GM12878 (cell line): Measurements from ENCODE around the gene POFUT1. TPM values are rescaled to one million over a fixed set of nuclear protein-coding genes. Genes with fewer than 3 reads are reported as not detected.
A peak's percentile ranks its signal among the peaks of the same experiment; 100 is the strongest.

Experiments used
- ATAC-seq: fragments of 200-7000 bp; cut with Tn5 transposase; 3 replicates; pipeline ENCODE4 v1.9.1; 2020; ENCODE audit warnings: mild to moderate bottlenecking, moderate library complexity
- BruUV-seq: library from RNA; stranded (reverse); fragments of 400-500 nt; replicated peaks from 2 replicates; lab custom pipeline; 2021; lab: Mats Ljungman, UMichigan
- CTCF ChIA-PET: fragments of 300-600 bp; sonication (Branson Sonifier 250); formaldehyde crosslinking; extraction: SDS; loops from one replicate; lab custom pipeline; 2021; ENCODE audit warnings: inconsistent platforms; lab: Yijun Ruan, JAX
- POLR2A ChIA-PET: fragments of 350-600 bp; formaldehyde crosslinking; extraction: SDS; loops from one replicate; lab custom pipeline; 2021; ENCODE audit warnings: inconsistent platforms; lab: Charles Lee
- RAD21 ChIA-PET: fragments of 300-600 bp; sonication (Branson Sonifier 250); formaldehyde crosslinking; loops from one replicate; lab custom pipeline; 2023; ENCODE audit warnings: antibody characterized with exemption; ENCODE audit not compliant: unreplicated experiment; lab: Charles Lee
- SMC1A ChIA-PET: fragments of 300-600 bp; sonication (Branson Sonifier 250); formaldehyde crosslinking; loops from one replicate; lab custom pipeline; 2023; ENCODE audit not compliant: unreplicated experiment, uncharacterized antibody; lab: Charles Lee
- DNase-seq: peaks from one replicate; pipeline ENCODE4 v3.0.0-alpha.2; 2011; ENCODE audit warnings: low read depth, low spot score
- FAIRE-seq: peaks from 3 replicates; lab custom pipeline; 2011; peaks lifted over from hg19 to GRCh38; lab: Jason Lieb, UNC
- H2AFZ ChIP-seq: 2 replicates; pipeline ENCODE4 v1.6.0; 2011; ENCODE audit warnings: low read depth, low read length, control low read depth; ENCODE audit not compliant: control insufficient read depth
- H3K27ac ChIP-seq: 2 replicates; pipeline ENCODE4 v1.5.1; 2011; ENCODE audit warnings: control low read depth; ENCODE audit not compliant: control insufficient read depth, insufficient read depth
- H3K27me3 ChIP-seq, 2 experiments: replicated peaks in 1 of 2; 2 replicates each; pipeline versions ENCODE4 v1.6.0 to v1.6.1; 2011; ENCODE audit warnings: low read length in 1 of 2; ENCODE audit not compliant: control insufficient read depth in 2 of 2, insufficient read depth in 2 of 2
- H3K36me3 ChIP-seq, 2 experiments: 2 replicates each; pipeline ENCODE4 v1.5.1; 2011; ENCODE audit warnings: low read length in 1 of 2; ENCODE audit not compliant: control insufficient read depth in 2 of 2, insufficient read depth in 2 of 2
- H3K4me1 ChIP-seq: 2 replicates; pipeline ENCODE4 v1.6.1; 2011; ENCODE audit warnings: mild to moderate bottlenecking, low read length, moderate library complexity, mixed read lengths; ENCODE audit not compliant: control insufficient read depth, insufficient read depth
- H3K4me2 ChIP-seq: 2 replicates; pipeline ENCODE4 v1.6.0; 2011; ENCODE audit warnings: control low read depth; ENCODE audit not compliant: control insufficient read depth, insufficient read depth
- H3K4me3 ChIP-seq: fragments of 200-600 bp; sonication (generic); 2 replicates; pipeline ENCODE4 v1.5.1; 2016
- H3K79me2 ChIP-seq: 2 replicates; pipeline ENCODE4 v1.6.0; 2011; ENCODE audit warnings: low read length; ENCODE audit not compliant: control insufficient read depth, insufficient read depth
- H3K9ac ChIP-seq: 2 replicates; pipeline ENCODE4 v1.8.0; 2011; ENCODE audit warnings: low read length, control low read depth, mixed read lengths; ENCODE audit not compliant: control insufficient read depth, insufficient read depth
- H3K9me3 ChIP-seq: replicated peaks from 3 replicates; pipeline ENCODE4 v1.5.1; 2011; ENCODE audit warnings: mild to moderate bottlenecking, low read length; ENCODE audit not compliant: control insufficient read depth, insufficient read depth
- H4K20me1 ChIP-seq: 2 replicates; pipeline ENCODE4 v1.6.0; 2011; ENCODE audit not compliant: control insufficient read depth, insufficient read depth
- EGR1 ChIP-seq, 2 experiments: IDR thresholded peaks; 1 replicate in 1 of 2; 2 replicates in 1 of 2; pipeline ENCODE4 v1.6.1; 2011 to 2012; ENCODE audit warnings: low read depth in 2 of 2, low read length in 2 of 2, borderline replicate concordance in 1 of 2, mild to moderate bottlenecking in 1 of 2, moderate library complexity in 1 of 2
- FOXK2 ChIP-seq: fragments of 450-650 bp; IDR thresholded peaks from 2 replicates; pipeline ENCODE4 v1.6.1; 2017; ENCODE audit warnings: mild to moderate bottlenecking, moderate library complexity
- JUNB ChIP-seq: IDR thresholded peaks from 2 replicates; pipeline ENCODE4 v1.6.1; 2016; ENCODE audit warnings: antibody characterized with exemption, mild to moderate bottlenecking
- MEF2A ChIP-seq: IDR thresholded peaks from 2 replicates; pipeline ENCODE4 v1.6.1; 2011; ENCODE audit warnings: low read depth, mild to moderate bottlenecking, low read length, moderate library complexity; ENCODE audit not compliant: insufficient read depth
- MXI1 ChIP-seq: fragments of 150-350 bp; IDR thresholded peaks from 2 replicates; pipeline ENCODE4 v1.6.1; 2011; ENCODE audit warnings: low read depth, mild to moderate bottlenecking, inconsistent platforms, low read length, improper control_type of control experiment
- NFIC ChIP-seq: IDR thresholded peaks from 2 replicates; pipeline ENCODE4 v1.6.1; 2012; ENCODE audit warnings: low read depth, mild to moderate bottlenecking, inconsistent platforms, low read length, moderate library complexity
- NR2F1 ChIP-seq: fragments of 450-650 bp; conservative IDR thresholded peaks from 2 replicates; pipeline ENCODE4 v1.6.1; 2017; ENCODE audit warnings: mild to moderate bottlenecking
- POLR2AphosphoS5 ChIP-seq: IDR thresholded peaks from 2 replicates; pipeline ENCODE4 v1.6.1; 2011; ENCODE audit warnings: mild to moderate bottlenecking, low read length, inconsistent platforms
- SMAD5 ChIP-seq: IDR thresholded peaks from 2 replicates; pipeline ENCODE4 v1.6.1; 2016; ENCODE audit warnings: antibody characterized with exemption, low read depth
- SP1 ChIP-seq: IDR thresholded peaks from one replicate; pipeline ENCODE4 v1.6.1; 2011; ENCODE audit warnings: low read depth, low read length
- SREBF1 ChIP-seq: IDR thresholded peaks from 2 replicates; pipeline ENCODE4 v1.6.1; 2012; ENCODE audit warnings: mild to moderate bottlenecking, low read length
- STAT3 ChIP-seq: IDR thresholded peaks from 2 replicates; pipeline ENCODE4 v1.6.1; 2011; ENCODE audit warnings: low read depth, low read length, improper control_type of control experiment
- WGBS: methylation state at CpG from one replicate; pipeline ENCODE4 v1.1.6; 2016; ENCODE audit warnings: low lambda C conversion rate; ENCODE audit not compliant: insufficient replicate concordance, insufficient coverage; ENCODE audit errors: missing lambda C conversion rate; 5-methylcytosine and 5-hydroxymethylcytosine counted together
- in situ Hi-C: fragments of 300-500 bp; cut with MboI; formaldehyde crosslinking; loops from 9 replicates; pipeline ENCODE4 v1.14.3; 2018; ENCODE audit warnings: mixed read lengths
- intact Hi-C: fragments of 100-400 bp; cut with micrococcal nuclease; formaldehyde crosslinking; loops from one replicate; pipeline ENCODE4 v1.14.2; 2022; ENCODE audit not compliant: unreplicated experiment
- polyA plus RNA-seq, 11 experiments: library from polyadenylated mRNA; depleted of rRNA in 4 of 11; unstranded in 6 of 11; stranded (reverse) in 5 of 11; fragments of >200 nt; fragmentation: Nextera tagmentation in 4 of 11; fragmentation: Illumina TruSeq in 1 of 11; extraction: Ambion mirVana in 4 of 11; extraction: Trizol in 1 of 11; gene quantifications; 1 replicate in 1 of 11; 2 replicates in 10 of 11; pipeline versions ENCODE4 v1.2.1 to v1.2.3, GENCODE V29; 2011 to 2016; ENCODE audit warnings: inconsistent platforms in 2 of 11, missing spikeins in 2 of 11, low read depth in 1 of 11
- total RNA-seq, 4 experiments: library from RNA; depleted of rRNA in 3 of 4; stranded (reverse); fragments of >200 nt in 3 of 4; fragmentation: Illumina TruSeq in 1 of 4; extraction: Trizol in 1 of 4; gene quantifications; 2 replicates each; pipeline versions ENCODE4 v1.2.1 to v1.2.3, GENCODE V29; 2013 to 2021
- TF ChIP-seq, protein P1 (sequence below): fragments of 450-650 bp; IDR thresholded peaks from 2 replicates; pipeline ENCODE4 v1.6.1; 2017; ENCODE audit warnings: mild to moderate bottlenecking, moderate library complexity
- TF ChIP-seq, protein P2 (sequence below): IDR thresholded peaks from 2 replicates; pipeline ENCODE4 v1.6.1; 2012; ENCODE audit warnings: low read length, inconsistent platforms
- TF ChIP-seq, protein P3 (sequence below), 3 experiments: IDR thresholded peaks in 2 of 3; conservative IDR thresholded peaks in 1 of 3; 2 replicates each; pipeline ENCODE4 v1.5.1; 2011; ENCODE audit warnings: low read depth in 3 of 3, low read length in 3 of 3, mild to moderate bottlenecking in 3 of 3, control low read depth in 2 of 3, moderate library complexity in 2 of 3, inconsistent platforms in 1 of 3, mixed read lengths in 1 of 3; ENCODE audit not compliant: control insufficient read depth in 2 of 3, insufficient read depth in 1 of 3; ENCODE audit errors: extremely low read depth in 1 of 3

The POFUT1 gene
- total and polyA plus RNA-seq, 10 of the 15 experiments (the other 5 are each of a cell fraction or from before 2014, with no cell fraction given), result 2.6 to 33.4 (median 23.1) TPM

DNA sequence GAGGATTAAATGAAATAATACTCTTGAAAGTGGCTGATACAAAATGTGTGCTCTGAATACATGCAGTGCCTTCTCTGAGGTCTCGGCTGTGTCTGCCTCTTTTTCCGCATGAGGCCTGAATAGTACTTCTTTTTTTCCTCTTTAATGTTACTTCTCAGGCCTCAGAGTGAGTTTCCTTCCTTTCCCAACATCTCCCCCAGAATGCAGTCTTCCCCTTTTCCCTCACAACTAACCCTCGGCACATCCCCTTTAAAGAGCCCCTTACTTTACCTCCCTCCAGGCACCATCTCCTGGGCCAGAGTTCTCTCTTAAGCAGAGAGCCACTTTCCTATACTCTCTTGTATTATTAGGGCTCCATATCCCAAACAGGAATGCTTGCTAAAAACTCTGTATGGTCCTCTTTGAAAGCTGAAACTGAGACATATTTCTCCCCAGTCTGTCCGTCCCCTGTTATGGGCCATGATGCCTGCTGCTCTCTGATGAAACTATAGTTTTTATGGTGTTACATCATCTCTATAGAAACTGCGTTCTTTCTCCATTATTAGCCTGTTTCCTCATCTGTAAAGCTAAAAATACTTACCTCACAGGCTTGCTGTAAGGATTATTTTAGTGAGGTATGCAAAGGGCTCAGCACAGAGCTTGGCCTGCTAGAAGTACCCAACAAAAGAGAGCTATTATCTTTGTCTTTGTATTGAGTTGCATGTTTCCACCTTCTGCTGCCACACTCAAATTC is 2.4 kb upstream of the POFUT1 start:
- in situ Hi-C loops (no loop called here), intact Hi-C loops (loop anchor here (5.0 kb wide), 2 partner anchors 82 to 173 kb away; no protein-coding TSS in a partner anchor)
- Histone ChIP-seq H2AFZ (no peak overlapping the region), H3K36me3 (peaks cover 6 to 19% of the 10 kb centered on the region in 2 experiments), H4K20me1 (no peaks in the 10 kb centered on the region; the same call in 1 of the 2 replicates), H3K79me2 (peaks cover 86% of the 10 kb centered on the region), H3K4me1 (peaks cover 20% of the 10 kb centered on the region), H3K9me3 (no peaks in the 10 kb centered on the region), H3K27ac (peak overlapping the region; percentile 84), H3K4me2 (peak overlapping the region; percentile 85), H3K4me3 (peak overlapping the region; percentile 77), H3K27me3 (no peaks in the 10 kb centered on the region), H3K9ac (peak overlapping the region; percentile 98)
- CTCF ChIA-PET, result interaction anchor here (0.8 to 1.6 kb wide), 5 partner anchors 74 to 173 kb away, joined by 3 to 5 read pairs (median 3); no protein-coding TSS in a partner anchor
- peak; percentile 23 for ATAC-seq
- 61% methylated on average over 5 of the region's 5 CpGs for WGBS
- no peak for FAIRE-seq
- RAD21 ChIA-PET, result interaction anchor here (0.5 to 2.8 kb wide), 10 partner anchors 27 to 447 kb away, joined by 3 to 22 read pairs (median 4); partner anchors contain the start of gene ASXL1
- BruUV-seq, result TSS peak; percentile 61
- POLR2A ChIA-PET, result interaction anchor here (0.7 to 0.9 kb wide), 2 partner anchors 80 to 91 kb away, joined by 3 to 5 read pairs; no protein-coding TSS in a partner anchor
- DNase-seq, result no peak
- SMC1A ChIA-PET, result interaction anchor here (0.8 to 2.1 kb wide), 13 partner anchors 10 to 170 kb away, joined by 3 to 9 read pairs (median 3); no protein-coding TSS in a partner anchor
- TF ChIP-seq NR2F1 (no peak), JUNB (0 out of 2 replicates have a peak, but pooled peaks have one; percentile 26), MXI1 (no peak), EGR1 (IDR thresholded peaks at IDR 0.05; ENCODE audit: borderline replicate concordance in 1 of 2, low read depth in 2 of 2, low read length in 2 of 2) (no peak), MEF2A (peak; percentile 74), SMAD5 (0 out of 2 replicates have a peak, but pooled peaks have one; percentile 24), NFIC (peak; percentile 46; the same call in 1 of the 2 replicates), FOXK2 (no peak), SP1 (no peak), STAT3 (no peak), SREBF1 (no peak), POLR2AphosphoS5 (no peak)
- TF ChIP-seq, protein P1, sequence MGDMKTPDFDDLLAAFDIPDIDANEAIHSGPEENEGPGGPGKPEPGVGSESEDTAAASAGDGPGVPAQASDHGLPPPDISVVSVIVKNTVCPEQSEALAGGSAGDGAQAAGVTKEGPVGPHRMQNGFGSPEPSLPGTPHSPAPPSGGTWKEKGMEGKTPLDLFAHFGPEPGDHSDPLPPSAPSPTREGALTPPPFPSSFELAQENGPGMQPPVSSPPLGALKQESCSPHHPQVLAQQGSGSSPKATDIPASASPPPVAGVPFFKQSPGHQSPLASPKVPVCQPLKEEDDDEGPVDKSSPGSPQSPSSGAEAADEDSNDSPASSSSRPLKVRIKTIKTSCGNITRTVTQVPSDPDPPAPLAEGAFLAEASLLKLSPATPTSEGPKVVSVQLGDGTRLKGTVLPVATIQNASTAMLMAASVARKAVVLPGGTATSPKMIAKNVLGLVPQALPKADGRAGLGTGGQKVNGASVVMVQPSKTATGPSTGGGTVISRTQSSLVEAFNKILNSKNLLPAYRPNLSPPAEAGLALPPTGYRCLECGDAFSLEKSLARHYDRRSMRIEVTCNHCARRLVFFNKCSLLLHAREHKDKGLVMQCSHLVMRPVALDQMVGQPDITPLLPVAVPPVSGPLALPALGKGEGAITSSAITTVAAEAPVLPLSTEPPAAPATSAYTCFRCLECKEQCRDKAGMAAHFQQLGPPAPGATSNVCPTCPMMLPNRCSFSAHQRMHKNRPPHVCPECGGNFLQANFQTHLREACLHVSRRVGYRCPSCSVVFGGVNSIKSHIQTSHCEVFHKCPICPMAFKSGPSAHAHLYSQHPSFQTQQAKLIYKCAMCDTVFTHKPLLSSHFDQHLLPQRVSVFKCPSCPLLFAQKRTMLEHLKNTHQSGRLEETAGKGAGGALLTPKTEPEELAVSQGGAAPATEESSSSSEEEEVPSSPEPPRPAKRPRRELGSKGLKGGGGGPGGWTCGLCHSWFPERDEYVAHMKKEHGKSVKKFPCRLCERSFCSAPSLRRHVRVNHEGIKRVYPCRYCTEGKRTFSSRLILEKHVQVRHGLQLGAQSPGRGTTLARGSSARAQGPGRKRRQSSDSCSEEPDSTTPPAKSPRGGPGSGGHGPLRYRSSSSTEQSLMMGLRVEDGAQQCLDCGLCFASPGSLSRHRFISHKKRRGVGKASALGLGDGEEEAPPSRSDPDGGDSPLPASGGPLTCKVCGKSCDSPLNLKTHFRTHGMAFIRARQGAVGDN, result no peak
- TF ChIP-seq, protein P2, sequence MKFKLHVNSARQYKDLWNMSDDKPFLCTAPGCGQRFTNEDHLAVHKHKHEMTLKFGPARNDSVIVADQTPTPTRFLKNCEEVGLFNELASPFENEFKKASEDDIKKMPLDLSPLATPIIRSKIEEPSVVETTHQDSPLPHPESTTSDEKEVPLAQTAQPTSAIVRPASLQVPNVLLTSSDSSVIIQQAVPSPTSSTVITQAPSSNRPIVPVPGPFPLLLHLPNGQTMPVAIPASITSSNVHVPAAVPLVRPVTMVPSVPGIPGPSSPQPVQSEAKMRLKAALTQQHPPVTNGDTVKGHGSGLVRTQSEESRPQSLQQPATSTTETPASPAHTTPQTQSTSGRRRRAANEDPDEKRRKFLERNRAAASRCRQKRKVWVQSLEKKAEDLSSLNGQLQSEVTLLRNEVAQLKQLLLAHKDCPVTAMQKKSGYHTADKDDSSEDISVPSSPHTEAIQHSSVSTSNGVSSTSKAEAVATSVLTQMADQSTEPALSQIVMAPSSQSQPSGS, result peak; percentile 32; the same call in 1 of the 2 replicates
- TF ChIP-seq, protein P3, sequence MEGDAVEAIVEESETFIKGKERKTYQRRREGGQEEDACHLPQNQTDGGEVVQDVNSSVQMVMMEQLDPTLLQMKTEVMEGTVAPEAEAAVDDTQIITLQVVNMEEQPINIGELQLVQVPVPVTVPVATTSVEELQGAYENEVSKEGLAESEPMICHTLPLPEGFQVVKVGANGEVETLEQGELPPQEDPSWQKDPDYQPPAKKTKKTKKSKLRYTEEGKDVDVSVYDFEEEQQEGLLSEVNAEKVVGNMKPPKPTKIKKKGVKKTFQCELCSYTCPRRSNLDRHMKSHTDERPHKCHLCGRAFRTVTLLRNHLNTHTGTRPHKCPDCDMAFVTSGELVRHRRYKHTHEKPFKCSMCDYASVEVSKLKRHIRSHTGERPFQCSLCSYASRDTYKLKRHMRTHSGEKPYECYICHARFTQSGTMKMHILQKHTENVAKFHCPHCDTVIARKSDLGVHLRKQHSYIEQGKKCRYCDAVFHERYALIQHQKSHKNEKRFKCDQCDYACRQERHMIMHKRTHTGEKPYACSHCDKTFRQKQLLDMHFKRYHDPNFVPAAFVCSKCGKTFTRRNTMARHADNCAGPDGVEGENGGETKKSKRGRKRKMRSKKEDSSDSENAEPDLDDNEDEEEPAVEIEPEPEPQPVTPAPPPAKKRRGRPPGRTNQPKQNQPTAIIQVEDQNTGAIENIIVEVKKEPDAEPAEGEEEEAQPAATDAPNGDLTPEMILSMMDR (IDR thresholded peaks at IDR 0.05 in 2 of 3, conservative IDR thresholded peaks at IDR 0.05 in 1 of 3; ENCODE audit: control insufficient read depth in 2 of 3, extremely low read depth in 1 of 3, insufficient read depth in 1 of 3, low read depth in 3 of 3, low read length in 3 of 3), result no peak
